ENCODE measurements around the gene JAKMIP2. TPM values are rescaled to one million over a fixed set of nuclear protein-coding genes. Genes with fewer than 3 reads are reported as not detected.
"Not testable (repeated sequence)": the region's sequence is repeated elsewhere in the genome, so short reads cannot be mapped to it uniquely, and the experiment has no call there.

Gene JAKMIP2
- polyA plus RNA-seq, 1 experiment: 0.02 TPM

DNA sequence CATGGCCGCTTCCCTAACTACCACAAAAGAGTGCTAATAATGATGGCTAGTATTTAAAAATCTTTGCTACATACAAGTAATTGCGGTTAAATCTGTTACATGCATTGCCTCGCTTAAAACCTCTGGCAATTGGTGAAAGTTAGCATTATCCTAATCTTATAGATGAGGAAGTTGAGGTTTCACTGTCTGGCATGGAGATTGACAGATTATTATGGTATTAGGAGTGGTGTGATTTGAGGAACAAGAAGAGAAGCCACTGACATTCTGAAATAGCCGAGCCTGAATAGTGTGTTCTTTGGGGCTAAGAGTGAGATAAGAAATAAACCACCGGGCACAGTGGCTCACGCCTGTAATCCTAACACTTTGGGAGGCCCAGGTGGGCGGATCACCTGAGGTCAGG, 227.4 kb downstream of the JAKMIP2 start:
- no peaks in the 10 kb centered on the region for H3K9me3 ChIP-seq (ENCODE audit: control insufficient read depth, insufficient read depth, low read length)
- ChIA-PET POLR2A (interaction anchor here (2.1 kb wide), 1 partner anchor 19 kb away, joined by 9 read pairs; no protein-coding TSS in a partner anchor), CTCF (interaction anchor here (0.9 to 2.1 kb wide), 4 partner anchors 17 to 330 kb away, joined by 5 to 10 read pairs (median 6); no protein-coding TSS in a partner anchor)
- no peak for DNase-seq (ENCODE audit: low read depth, low spot score)
- TF ChIP-seq CTCF (IDR thresholded peaks at IDR 0.05; ENCODE audit: low read depth, low read length): no peak
- no peak overlapping the region for H3K4me3 ChIP-seq (ENCODE audit: low read depth, low read length)
- no peaks in the 10 kb centered on the region for H3K27me3 ChIP-seq (ENCODE audit: control insufficient read depth, insufficient read depth, low read length)
- no peak overlapping the region for H3K27ac ChIP-seq (ENCODE audit: low read depth, low read length)

GRCh38 chr5:147554261-147554817, 228.2 kb downstream of the JAKMIP2 start:
- CTCF ChIA-PET: interaction anchor here (0.6 to 2.1 kb wide), 11 partner anchors 13 to 366 kb away, joined by 3 to 10 read pairs (median 4); no protein-coding TSS in a partner anchor

DNA sequence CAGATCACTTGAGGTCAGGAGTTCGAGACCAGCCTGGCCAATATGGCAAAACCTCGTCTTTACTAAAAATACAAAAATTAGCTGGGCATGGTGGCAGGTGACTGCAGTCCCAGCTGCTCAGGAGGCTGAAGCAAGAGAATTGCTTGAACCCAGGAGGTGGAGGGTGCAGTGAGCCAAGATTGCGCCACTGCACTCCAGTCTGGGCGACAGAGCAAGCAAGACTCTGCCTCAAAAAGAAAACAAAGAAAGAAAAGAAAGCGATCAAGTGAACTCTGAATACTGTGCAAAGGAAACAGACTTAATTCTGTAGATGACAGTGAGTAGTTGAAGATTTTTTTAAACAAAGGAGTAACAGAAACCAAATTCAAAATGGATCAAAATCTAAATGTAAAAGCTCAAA, 228.7 kb downstream of the JAKMIP2 start:
- Histone ChIP-seq H3K27ac (ENCODE audit: low read depth, low read length) (peak overlapping the region; percentile 40), H3K4me3 (ENCODE audit: low read depth, low read length) (peak overlapping the region; percentile 5; the same call in 1 of the 2 replicates)
- ChIA-PET CTCF (interaction anchor here (0.6 to 2.1 kb wide), 11 partner anchors 13 to 365 kb away, joined by 3 to 10 read pairs (median 4); no protein-coding TSS in a partner anchor), POLR2A (interaction anchor here (1.1 to 2.1 kb wide), 3 partner anchors 14 to 23 kb away, joined by 3 to 9 read pairs (median 4); no protein-coding TSS in a partner anchor)
- DNase-seq (ENCODE audit: low read depth, low spot score); H3K27me3 ChIP-seq (ENCODE audit: control insufficient read depth, insufficient read depth, low read length); H3K9me3 ChIP-seq (ENCODE audit: control insufficient read depth, insufficient read depth, low read length): not testable (repeated sequence)

More at GRCh38 chr5:147554261-147554817, 228.2 kb downstream of the JAKMIP2 start:
- Histone ChIP-seq H3K4me3 (ENCODE audit: low read depth, low read length) (peak overlapping the region; percentile 5), H3K9me3 (ENCODE audit: control insufficient read depth, insufficient read depth, low read length) (no peaks in the 10 kb centered on the region), H3K27me3 (ENCODE audit: control insufficient read depth, insufficient read depth, low read length) (no peaks in the 10 kb centered on the region), H3K27ac (ENCODE audit: low read depth, low read length) (peak overlapping the region; percentile 55)
- no peak for TF ChIP-seq CTCF (IDR thresholded peaks at IDR 0.05; ENCODE audit: low read depth, low read length)
- POLR2A ChIA-PET: interaction anchor here (1.1 to 2.1 kb wide), 3 partner anchors 15 to 23 kb away, joined by 3 to 9 read pairs (median 4); no protein-coding TSS in a partner anchor
- DNase-seq (ENCODE audit: low read depth, low spot score): no peak

DNA sequence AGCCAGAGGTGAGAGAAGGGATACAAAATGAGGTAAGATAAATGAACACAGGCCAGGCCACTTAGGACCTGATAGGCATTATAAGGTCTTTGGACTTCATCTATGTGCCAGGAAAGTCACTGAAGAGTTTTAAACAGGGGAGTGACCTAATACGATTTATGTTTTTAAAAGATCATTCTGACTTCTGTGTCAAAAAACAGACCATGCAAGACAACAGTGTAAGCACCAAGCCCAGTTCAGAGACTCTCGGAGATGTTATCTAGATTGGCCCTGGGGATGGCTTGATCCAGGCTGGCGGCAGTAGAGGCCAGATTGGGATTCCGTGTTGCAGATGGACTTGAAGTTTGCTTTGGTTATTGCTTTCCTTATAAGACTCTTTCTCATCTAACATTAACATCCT, 229.6 kb downstream of the JAKMIP2 start:
- ChIA-PET CTCF (interaction anchor here (0.8 to 2.1 kb wide), 2 partner anchors 24 to 155 kb away, joined by 3 to 10 read pairs; no protein-coding TSS in a partner anchor), POLR2A (interaction anchor here (2.1 kb wide), 1 partner anchor 17 kb away, joined by 9 read pairs; no protein-coding TSS in a partner anchor)
- no peak overlapping the region for H3K27ac ChIP-seq (ENCODE audit: low read depth, low read length)

DNA sequence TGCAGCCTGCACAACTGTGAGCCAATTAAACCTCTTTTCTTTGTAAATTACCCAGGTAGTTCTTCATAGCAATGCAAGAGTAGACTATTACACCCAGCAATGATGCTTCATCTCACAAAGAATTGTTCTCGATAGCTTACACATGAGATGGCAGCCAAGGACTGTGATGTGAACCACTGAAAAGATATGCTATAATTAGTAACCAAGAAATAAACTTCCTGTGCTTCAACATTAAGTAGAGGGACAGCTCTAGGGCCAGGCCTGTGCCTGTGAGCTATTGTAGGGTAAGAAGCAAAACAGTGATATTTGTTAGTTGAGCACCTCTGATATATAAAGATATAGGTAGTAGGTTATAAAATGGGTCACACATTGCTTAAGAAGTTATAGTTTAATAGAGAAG, 230.9 kb downstream of the JAKMIP2 start:
- Histone ChIP-seq H3K27me3 (ENCODE audit: control insufficient read depth, insufficient read depth, low read length) (no peaks in the 10 kb centered on the region), H3K9me3 (ENCODE audit: control insufficient read depth, insufficient read depth, low read length) (no peaks in the 10 kb centered on the region), H3K4me3 (ENCODE audit: low read depth, low read length) (no peak overlapping the region), H3K27ac (ENCODE audit: low read depth, low read length) (no peak overlapping the region)
- POLR2A ChIA-PET: no interaction called here
- no peak for TF ChIP-seq CTCF (IDR thresholded peaks at IDR 0.05; ENCODE audit: low read depth, low read length)
- CTCF ChIA-PET: interaction anchor here (0.9 kb wide), 1 partner anchor 98 kb away, joined by 5 read pairs; no protein-coding TSS in a partner anchor
- DNase-seq (ENCODE audit: low read depth, low spot score): no peak

More for the DNA sequence above, 229.6 kb downstream of the JAKMIP2 start:
- no peaks in the 10 kb centered on the region for H3K27me3 ChIP-seq (ENCODE audit: control insufficient read depth, insufficient read depth, low read length)
- no peaks in the 10 kb centered on the region for H3K9me3 ChIP-seq (ENCODE audit: control insufficient read depth, insufficient read depth, low read length)
- no peak for TF ChIP-seq CTCF (IDR thresholded peaks at IDR 0.05; ENCODE audit: low read depth, low read length)
- no peak overlapping the region for H3K4me3 ChIP-seq (ENCODE audit: low read depth, low read length)
- DNase-seq (ENCODE audit: low read depth, low spot score): no peak
